IMR-90 (cell line): ENCODE results near the gene PTPRH.

Experiments
- BHLHE40 ChIP-seq: fragments of 150-350 bp; IDR thresholded peaks from 2 replicates; pipeline ENCODE4 v1.6.1; 2016; ENCODE audit warnings: mild to moderate bottlenecking, low read depth, low read length
- CEBPB ChIP-seq: IDR thresholded peaks from 2 replicates; pipeline ENCODE4 v1.6.1; 2012; ENCODE audit warnings: low read depth, low read length, improper control_type of control experiment
- CHD1 ChIP-seq: IDR thresholded peaks from 2 replicates; pipeline ENCODE4 v1.6.1; 2012; ENCODE audit warnings: low read depth, low read length, improper control_type of control experiment
- FOS ChIP-seq: fragments of 150-350 bp; IDR thresholded peaks from 2 replicates; pipeline ENCODE4 v1.6.1; 2016; ENCODE audit warnings: low read depth, low read length
- MAFK ChIP-seq: IDR thresholded peaks from 2 replicates; pipeline ENCODE4 v1.6.1; 2012; ENCODE audit warnings: low read depth, low read length, improper control_type of control experiment
- MAZ ChIP-seq: IDR thresholded peaks from 2 replicates; pipeline ENCODE4 v1.6.1; 2012; ENCODE audit warnings: low read depth, mild to moderate bottlenecking, low read length, improper control_type of control experiment, moderate library complexity, borderline replicate concordance
- MXI1 ChIP-seq: IDR thresholded peaks from 2 replicates; pipeline ENCODE4 v1.6.1; 2012; ENCODE audit warnings: low read depth, mild to moderate bottlenecking, low read length, moderate library complexity, borderline replicate concordance
- POLR2A ChIP-seq: IDR thresholded peaks from 2 replicates; pipeline ENCODE4 v1.6.1; 2012; ENCODE audit warnings: mild to moderate bottlenecking, low read depth, low read length
- RAD21 ChIP-seq: IDR thresholded peaks from 2 replicates; pipeline ENCODE4 v1.6.1; 2012; ENCODE audit warnings: low read length, improper control_type of control experiment
- RCOR1 ChIP-seq: IDR thresholded peaks from 2 replicates; pipeline ENCODE4 v1.6.1; 2012; ENCODE audit warnings: mild to moderate bottlenecking, low read length, improper control_type of control experiment; ENCODE audit not compliant: insufficient replicate concordance
- RFX5 ChIP-seq: IDR thresholded peaks from 2 replicates; pipeline ENCODE4 v1.8.0; 2012; ENCODE audit warnings: low read depth, mild to moderate bottlenecking, low read length, moderate library complexity
- SMC3 ChIP-seq: fragments of 150-350 bp; IDR thresholded peaks from 2 replicates; pipeline ENCODE4 v1.6.1; 2016; ENCODE audit warnings: low read depth, mild to moderate bottlenecking, antibody characterized with exemption, low read length, moderate library complexity
- USF2 ChIP-seq: fragments of 150-350 bp; IDR thresholded peaks from 2 replicates; pipeline ENCODE4 v1.6.1; 2017; ENCODE audit warnings: mild to moderate bottlenecking, antibody characterized with exemption, low read length, low read depth
- TF ChIP-seq, protein P1 (sequence below): conservative IDR thresholded peaks from 2 replicates; pipeline ENCODE4 v1.5.1; 2012; ENCODE audit warnings: mild to moderate bottlenecking, low read depth, low read length, improper control_type of control experiment

DNA sequence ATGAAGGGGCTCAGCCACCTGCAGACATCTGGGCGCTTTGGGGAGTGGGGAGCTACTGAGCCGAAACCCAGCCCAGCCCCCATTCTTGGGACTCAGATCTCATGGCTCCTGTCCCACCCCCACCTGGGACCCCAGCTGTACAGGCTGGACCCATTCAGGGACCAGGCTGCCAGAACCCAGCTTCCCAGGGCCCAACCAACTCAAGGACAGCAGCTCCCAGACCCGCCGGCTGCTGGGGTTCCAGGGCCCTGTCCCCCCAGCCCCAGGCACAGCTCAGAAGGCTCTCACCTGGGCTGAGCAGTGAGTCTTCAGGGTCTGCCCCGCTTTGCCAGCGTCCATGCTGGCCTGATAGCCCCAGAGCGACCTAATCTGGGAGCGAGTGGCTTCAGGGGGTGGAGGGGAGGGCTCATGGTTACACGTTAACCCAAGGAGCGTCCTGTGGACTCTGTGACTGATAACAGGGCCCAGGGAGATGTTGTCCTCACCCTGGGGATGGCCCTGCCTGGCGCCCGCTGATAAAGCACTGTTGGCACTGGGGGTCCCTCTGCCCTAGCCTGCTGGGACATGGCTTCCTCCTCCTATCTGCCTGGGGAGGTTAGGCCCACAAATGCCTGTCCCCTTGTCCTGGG, 19.2 kb upstream of the PTPRH start, which contains the start of gene TMEM86B:
- TF ChIP-seq, protein P1, sequence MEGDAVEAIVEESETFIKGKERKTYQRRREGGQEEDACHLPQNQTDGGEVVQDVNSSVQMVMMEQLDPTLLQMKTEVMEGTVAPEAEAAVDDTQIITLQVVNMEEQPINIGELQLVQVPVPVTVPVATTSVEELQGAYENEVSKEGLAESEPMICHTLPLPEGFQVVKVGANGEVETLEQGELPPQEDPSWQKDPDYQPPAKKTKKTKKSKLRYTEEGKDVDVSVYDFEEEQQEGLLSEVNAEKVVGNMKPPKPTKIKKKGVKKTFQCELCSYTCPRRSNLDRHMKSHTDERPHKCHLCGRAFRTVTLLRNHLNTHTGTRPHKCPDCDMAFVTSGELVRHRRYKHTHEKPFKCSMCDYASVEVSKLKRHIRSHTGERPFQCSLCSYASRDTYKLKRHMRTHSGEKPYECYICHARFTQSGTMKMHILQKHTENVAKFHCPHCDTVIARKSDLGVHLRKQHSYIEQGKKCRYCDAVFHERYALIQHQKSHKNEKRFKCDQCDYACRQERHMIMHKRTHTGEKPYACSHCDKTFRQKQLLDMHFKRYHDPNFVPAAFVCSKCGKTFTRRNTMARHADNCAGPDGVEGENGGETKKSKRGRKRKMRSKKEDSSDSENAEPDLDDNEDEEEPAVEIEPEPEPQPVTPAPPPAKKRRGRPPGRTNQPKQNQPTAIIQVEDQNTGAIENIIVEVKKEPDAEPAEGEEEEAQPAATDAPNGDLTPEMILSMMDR: no peak
- TF ChIP-seq POLR2A (no peak), CEBPB (no peak), RAD21 (no peak), MXI1 (no peak), BHLHE40 (no peak), MAFK (no peak), SMC3 (no peak), RFX5 (no peak), RCOR1 (no peak), USF2 (no peak), CHD1 (no peak), FOS (no peak), MAZ (no peak)
